NOMO-1 treated with dmso at 0.1 percent for 144 hours (cell line): Measurements from ENCODE around the gene TVP23A.
"Not testable (repeated sequence)": the region's sequence is repeated elsewhere in the genome, so short reads cannot be mapped to it uniquely, and the experiment has no call there.

Experiments
- DNase-seq: peaks from one replicate; lab custom pipeline; 2025; ENCODE audit not compliant: unreplicated experiment; lab: John Stamatoyannopoulos, UW

Gene TVP23A

DNA sequence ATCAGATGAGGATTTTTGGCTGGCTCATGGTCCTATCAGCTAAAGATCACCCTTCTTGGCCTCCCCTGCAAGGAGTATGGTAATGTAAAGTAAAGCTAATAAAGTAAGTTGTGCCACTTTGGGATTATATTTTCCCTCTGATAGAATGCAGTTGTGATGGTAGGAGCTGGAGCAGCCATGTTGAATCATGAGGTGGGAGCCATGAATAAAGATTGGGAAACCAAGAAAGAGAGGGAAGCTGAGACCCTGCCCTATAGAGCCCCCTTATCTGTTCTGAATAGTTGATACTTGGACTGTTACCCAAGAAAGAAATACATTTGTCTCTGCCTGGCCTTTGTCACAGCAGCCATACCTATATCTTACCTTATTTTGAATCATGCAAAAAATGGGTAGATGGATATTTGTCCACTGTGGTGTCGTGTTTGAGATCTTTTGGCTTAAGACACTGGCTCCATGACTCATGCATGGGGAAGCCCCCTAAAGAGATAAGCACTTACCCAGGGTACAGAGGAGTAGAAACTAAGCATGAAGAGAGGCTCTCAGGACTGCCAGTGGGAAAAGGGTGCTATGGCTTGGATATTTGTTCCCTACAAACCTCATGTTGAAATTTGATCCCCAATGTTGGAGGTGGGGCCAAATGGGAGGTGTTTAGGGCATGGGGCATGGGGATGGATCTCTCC, 17.7 kb upstream of the TVP23A start:
- DNase-seq: no peak

GRCh38 chr16:10835281-10835931, 16.8 kb upstream of the TVP23A start:
- DNase-seq: no peak

DNA sequence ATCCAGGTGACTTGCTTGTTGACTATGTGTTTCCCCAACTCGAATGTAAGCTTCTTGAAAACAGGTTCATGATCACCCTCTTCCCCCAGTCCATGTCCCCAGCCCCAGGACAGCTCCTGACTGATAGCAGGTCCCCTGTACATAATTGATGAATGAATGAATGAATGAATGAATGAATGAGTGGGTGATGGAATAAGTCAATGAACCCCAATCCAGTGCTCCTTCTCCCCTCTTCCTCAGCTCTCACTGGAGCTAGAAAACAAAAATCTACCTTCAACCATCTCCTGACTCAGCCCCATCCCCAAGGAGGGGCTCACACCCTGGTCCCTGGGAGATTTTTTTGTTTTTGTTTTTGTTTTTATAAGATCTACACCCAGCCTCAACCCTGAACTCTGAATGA, 16.2 kb upstream of the TVP23A start:
- DNase-seq: no peak

DNA sequence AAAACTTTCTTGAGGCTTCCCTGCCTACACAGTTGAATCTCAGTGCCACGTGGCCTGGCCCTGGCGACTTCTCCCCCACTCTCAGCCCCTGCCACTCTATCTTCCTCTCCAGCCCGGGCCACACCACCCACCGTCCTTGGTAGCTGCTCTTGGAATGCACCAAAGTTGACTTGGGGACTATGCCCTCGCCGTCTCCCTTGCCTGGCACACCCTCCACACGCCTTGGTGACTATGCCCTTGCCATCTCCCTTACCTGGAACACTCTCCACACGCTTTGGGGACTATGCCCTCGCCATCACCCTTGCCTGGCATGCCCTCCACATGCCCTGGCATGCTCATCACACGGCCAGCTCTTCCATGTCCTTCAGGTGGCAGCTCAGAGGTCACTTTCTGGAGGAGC, 15.5 kb upstream of the TVP23A start:
- DNase-seq: no peak

GRCh38 chr16:10833271-10833670, 14.7 kb upstream of the TVP23A start:
- DNase-seq: no peak

- no peak for DNase-seq
Measured at GRCh38 chr16:10831894-10832886, 13.6 kb upstream of the TVP23A start.

DNA sequence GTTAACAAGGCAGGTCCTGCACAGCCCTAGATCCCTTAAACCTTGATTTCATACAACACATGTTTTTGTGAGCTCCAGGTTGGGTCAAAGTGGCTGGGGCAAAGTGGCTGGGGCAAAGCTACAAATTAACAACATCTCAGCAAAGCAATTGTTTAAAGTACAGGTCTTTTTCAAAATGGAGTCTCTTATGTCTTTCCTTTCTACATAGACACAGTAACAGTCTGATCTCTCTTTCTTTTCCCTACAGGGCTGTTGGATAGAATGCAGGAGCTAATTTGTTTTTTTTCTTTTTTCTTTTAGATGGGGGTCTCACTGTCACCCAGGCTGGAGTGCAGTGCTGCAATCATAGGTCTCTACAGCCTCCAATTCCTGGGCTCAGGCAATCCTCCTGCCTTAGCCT, 11.6 kb upstream of the TVP23A start:
- not testable (repeated sequence) for DNase-seq

- not testable (repeated sequence) for DNase-seq
Measured at GRCh38 chr16:10829390-10830098, 10.9 kb upstream of the TVP23A start.

DNA sequence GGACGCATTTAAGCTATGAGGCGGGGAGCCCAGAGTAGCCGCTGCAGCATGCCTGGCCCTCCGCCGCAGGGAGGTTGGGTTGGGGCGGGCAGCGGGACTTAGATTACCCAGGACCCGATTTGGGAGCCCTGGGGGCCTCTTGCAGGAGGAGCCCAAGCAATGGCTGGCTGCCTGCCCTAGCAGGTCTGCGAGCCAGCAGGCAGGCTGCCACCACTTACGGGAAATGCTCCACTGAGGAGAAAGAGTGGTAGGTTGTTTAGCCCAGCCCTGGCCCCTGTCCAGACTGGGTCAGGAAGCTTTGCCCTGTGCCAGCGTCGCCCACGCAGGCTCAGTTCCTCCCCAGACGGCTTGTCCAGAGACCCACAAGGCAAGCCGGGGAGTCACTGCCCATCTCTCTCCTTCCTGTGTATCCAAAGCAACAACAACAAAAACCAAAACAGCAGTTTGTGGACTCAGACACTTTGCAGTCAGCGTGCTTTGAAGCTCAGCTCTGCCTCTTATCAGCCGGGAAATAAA, 10.3 kb upstream of the TVP23A start:
- DNase-seq: no peak

GRCh38 chr16:10827691-10828341, 9.2 kb upstream of the TVP23A start:
- DNase-seq: no peak

- DNase-seq: no peak
Measured at GRCh38 chr16:10824111-10824893, 5.7 kb upstream of the TVP23A start.

DNA sequence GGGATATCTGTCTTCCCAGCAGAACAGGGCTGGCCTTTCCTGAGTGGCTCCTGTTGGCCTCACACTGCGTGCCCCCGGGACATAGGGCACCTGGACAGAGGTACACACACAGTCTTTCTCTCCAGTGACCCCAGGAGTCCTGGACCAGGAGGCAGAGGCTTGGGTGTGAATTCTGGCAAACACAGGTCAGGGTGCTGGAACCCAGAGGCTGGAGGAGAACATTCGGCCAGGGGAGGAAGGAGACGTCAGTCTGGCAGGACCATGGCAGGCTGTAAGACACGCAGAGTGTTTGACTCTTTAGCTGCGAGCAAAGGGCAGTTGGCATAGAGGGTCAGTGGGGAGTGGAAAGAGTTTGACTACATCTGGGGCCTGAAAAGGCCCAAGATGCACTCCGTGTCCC, 4.1 kb upstream of the TVP23A start:
- no peak for DNase-seq

DNA sequence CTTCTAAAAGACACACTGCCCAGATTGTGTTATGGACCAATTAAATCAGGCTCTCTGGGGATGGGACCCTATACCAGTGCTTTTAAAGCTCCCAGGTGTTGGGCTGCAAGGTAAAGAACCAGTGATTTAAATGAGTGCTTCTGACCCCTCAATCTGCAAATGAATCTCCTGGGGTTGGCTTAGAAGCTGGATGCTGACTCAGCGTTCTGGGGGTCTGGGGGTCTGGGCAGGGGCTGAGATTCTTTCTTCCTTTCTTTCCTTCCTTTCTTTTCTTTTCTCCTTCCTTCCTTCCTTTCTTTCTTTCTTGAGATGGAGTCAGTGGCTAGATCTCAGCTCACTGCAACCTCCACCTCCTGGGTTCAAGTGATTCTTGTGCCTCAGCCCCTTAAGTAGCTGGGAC, 2.0 kb upstream of the TVP23A start:
- no peak for DNase-seq

GRCh38 chr16:10817514-10817913, 1.1 kb downstream of the TVP23A start:
- DNase-seq: no peak

DNA sequence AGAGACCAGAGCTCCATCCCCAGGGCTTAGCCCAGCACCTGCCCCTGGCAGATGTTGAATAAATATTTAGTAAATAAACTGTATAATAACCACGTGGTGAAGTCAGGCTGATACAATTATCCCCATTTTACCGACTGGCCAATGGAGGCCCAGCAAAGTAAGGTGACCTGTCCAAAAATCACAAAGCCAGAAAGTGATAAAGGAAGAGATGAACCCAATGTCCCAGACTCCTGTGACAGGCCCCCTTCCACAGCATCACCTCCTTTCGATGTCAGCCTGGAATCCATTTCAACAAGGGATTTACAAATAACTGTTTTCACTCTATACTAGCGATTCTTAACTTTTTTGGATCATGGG, 5.5 kb downstream of the TVP23A start:
- no peak for DNase-seq

DNA sequence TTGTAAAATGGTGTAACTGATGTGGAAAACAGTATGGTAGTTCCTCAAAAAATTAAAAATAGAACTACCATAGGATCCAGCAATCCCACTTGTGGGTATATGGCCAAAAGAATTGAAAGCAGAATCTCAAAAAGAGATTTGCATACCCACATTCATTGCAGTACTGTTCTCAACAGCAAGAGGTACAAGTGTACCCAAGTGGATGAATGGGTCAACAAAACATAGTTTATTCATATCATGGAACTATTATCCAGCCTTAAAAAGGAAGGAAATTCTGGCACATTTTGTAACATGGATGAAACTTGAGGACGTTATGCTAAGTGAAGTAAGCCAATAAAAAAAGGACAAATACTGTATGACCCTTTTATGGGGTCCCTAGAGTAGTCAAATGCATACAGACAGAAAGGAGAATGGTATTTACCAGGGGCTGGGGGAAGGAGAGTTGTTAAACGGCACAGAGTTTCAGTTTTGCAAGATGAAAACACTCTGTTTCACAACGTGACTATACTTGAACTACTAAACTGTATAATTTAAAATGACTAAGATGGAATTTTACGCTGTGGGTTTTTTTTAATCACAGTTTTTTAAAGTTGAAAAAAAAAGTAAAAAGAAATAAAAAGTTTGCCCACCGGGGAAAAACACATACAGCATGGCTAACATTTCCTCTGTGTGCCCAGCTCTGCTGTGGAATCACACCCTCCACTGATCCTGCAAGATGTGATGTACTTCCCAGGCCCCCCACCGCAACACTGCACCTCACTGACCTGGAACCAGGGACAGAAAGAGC, 6.1 kb downstream of the TVP23A start:
- DNase-seq: no peak

GRCh38 chr16:10809706-10810105, 8.9 kb downstream of the TVP23A start:
- no peak for DNase-seq

DNA sequence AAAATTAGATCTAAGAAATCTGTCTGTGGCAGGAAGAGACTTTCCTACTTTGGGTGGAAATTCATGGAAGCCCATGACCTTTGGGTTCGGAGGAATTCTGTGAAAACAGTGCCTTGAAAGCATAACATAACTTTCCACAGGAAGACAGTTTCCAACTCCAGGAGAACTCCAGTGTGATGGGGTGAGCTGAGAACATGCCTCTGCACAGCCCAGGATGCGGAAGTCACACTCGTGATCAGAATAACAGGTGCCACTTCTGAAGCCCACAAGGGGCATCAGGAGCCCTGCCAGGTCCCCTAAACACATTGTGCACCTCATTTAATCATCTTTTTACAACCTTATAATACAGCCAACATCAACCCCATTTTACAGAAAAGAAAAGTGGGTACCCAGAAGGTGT, 9.7 kb downstream of the TVP23A start:
- no peak for DNase-seq

DNA sequence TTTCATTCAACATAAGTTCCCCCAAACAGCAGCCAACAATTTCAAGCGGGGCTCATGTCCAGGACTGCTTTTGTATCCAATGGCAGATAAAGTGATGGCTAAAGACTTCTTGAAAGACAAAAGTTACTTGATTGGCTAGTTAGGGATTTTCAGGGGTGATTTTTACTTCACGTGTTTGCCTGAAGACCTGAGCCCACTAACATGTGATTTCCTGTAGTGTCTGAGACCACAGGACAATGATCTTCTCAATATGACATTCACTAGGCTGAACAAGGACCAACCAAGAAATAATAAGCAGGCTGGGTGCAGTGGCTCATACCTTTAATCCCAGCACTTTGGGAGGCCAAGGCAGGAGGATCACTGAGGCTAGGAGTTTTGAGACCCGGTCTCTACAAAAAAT, 10.4 kb downstream of the TVP23A start:
- DNase-seq: no peak
